Vagina (tissue), 2 donors: ENCODE data around the gene ZNF700. TPM values are rescaled to one million over a fixed set of nuclear protein-coding genes. Genes with fewer than 3 reads are reported as not detected.
"Not testable (repeated sequence)": the region's sequence is repeated elsewhere in the genome, so short reads cannot be mapped to it uniquely, and the experiment has no call there.

Experiments used
- DNase-seq, 2 donors: peaks; one replicate each; pipeline ENCODE4 v3.0.0-alpha.2; 2017; ENCODE audit errors: extremely low spot score in 2 of 2
- H3K27ac ChIP-seq: fragments of 200-600 bp; sonication (generic); one replicate; pipeline ENCODE4 v1.5.1; 2019
- H3K27me3 ChIP-seq: fragments of 200-600 bp; sonication (generic); one replicate; pipeline ENCODE4 v1.5.1; 2019
- H3K36me3 ChIP-seq, 2 donors: fragments of 200-600 bp; sonication (generic); one replicate each; pipeline ENCODE4 v1.5.1; 2017 to 2019
- H3K4me1 ChIP-seq: fragments of 200-600 bp; sonication (generic); one replicate; pipeline ENCODE4 v1.5.1; 2019
- H3K4me3 ChIP-seq, 2 donors: fragments of 200-600 bp; sonication (generic); 1 replicate in 1 of 2; 2 replicates in 1 of 2; pipeline ENCODE4 v1.5.1; 2016 to 2019
- H3K9me3 ChIP-seq: fragments of 200-600 bp; sonication (generic); one replicate; pipeline ENCODE4 v1.5.1; 2019
- CTCF ChIP-seq, 3 experiments: fragments of 450-650 bp in 2 of 3; fragments of 200-600 bp in 1 of 3; sonication (generic) in 1 of 3; IDR thresholded peaks; one replicate each; pipeline ENCODE4 v1.5.1; 2017 to 2019; ENCODE audit warnings: antibody characterized with exemption in 3 of 3, mild to moderate bottlenecking in 2 of 3, moderate library complexity in 2 of 3
- POLR2A ChIP-seq, 2 donors: fragments of 450-650 bp; IDR thresholded peaks; one replicate each; pipeline ENCODE4 v1.6.1; 2017; ENCODE audit warnings: antibody characterized with exemption in 2 of 2, mild to moderate bottlenecking in 2 of 2, moderate library complexity in 2 of 2
- POLR2AphosphoS5 ChIP-seq, 2 donors: sonication (generic); formaldehyde crosslinking; IDR thresholded peaks; one replicate each; pipeline ENCODE4 v1.9.0; 2017; ENCODE audit warnings: antibody characterized with exemption in 2 of 2, mild to moderate bottlenecking in 2 of 2, low read depth in 1 of 2; ENCODE audit not compliant: insufficient read depth in 1 of 2
- intact Hi-C: fragments of 100-400 bp; cut with DNase I; formaldehyde crosslinking; loops from one replicate; pipeline ENCODE4 v1.15.1; 2023
- total RNA-seq: library from RNA; depleted of rRNA; stranded (reverse); fragments of >200 nt; gene quantifications from one replicate; pipeline ENCODE4 v1.2.3, GENCODE V29; 2016

The ZNF700 gene
- total RNA-seq, 1 donor from 2014 or later = 14.7 TPM

GRCh38 chr19:11942008-11942842 lies 17.3 kb downstream of the ZNF700 start:
- Histone ChIP-seq H3K27me3 (no peaks in the 10 kb centered on the region), H3K4me3 (no peak overlapping the region), H3K9me3 (peaks cover 81% of the 10 kb centered on the region), H3K27ac (no peak overlapping the region), H3K36me3 (peaks cover 0 to 76% of the 10 kb centered on the region in 2 donors), H3K4me1 (no peaks in the 10 kb centered on the region)
- DNase-seq = no peak
- intact Hi-C loops = no loop called here
- TF ChIP-seq POLR2A (IDR thresholded peaks at IDR 0.05) (no peak), POLR2AphosphoS5 (IDR thresholded peaks at IDR 0.05; ENCODE audit: insufficient read depth in 1 of 2, low read depth in 1 of 2) (no peak)

- H3K9me3 ChIP-seq = peaks cover 83% of the 10 kb centered on the region
- H3K36me3 ChIP-seq = peaks cover 0 to 81% of the 10 kb centered on the region in 2 donors
Measured at GRCh38 chr19:11942843-11943108, 17.9 kb downstream of the ZNF700 start.

DNA sequence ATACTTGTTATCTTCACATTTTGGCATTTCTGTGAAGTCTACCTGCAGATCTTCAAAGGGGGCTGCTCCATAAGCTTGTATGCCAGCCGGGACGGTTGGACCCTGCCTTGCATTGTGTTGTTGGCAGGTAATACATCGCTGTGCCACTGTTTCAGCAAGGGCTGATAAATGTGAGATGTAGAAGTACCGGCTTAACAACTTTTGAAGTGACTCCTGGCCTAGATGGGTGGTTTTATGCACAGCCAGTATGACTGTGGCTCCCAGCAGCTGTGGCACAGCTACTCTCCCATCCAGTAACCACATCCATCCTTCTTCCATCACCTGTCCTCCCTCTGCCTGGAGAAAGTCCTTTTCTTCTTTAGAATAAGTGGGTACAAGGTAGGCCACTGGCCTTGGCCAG lies 19.7 kb downstream of the ZNF700 start:
- Histone ChIP-seq H3K27me3 (no peaks in the 10 kb centered on the region), H3K27ac (no peak overlapping the region), H3K36me3 (peaks cover 0 to 97% of the 10 kb centered on the region in 2 donors), H3K9me3 (peaks cover 95% of the 10 kb centered on the region), H3K4me3 (no peak overlapping the region), H3K4me1 (no peaks in the 10 kb centered on the region)
- TF ChIP-seq POLR2AphosphoS5 (IDR thresholded peaks at IDR 0.05; ENCODE audit: insufficient read depth in 1 of 2, low read depth in 1 of 2) (no peak), POLR2A (IDR thresholded peaks at IDR 0.05) (no peak), CTCF (IDR thresholded peaks at IDR 0.05) (no peak)
- intact Hi-C loops = no loop called here
- no peak for DNase-seq

More at GRCh38 chr19:11942843-11943108, 17.9 kb downstream of the ZNF700 start:
- no peak overlapping the region for H3K4me3 ChIP-seq
- DNase-seq = no peak
- TF ChIP-seq CTCF (IDR thresholded peaks at IDR 0.05) (no peak), POLR2A (IDR thresholded peaks at IDR 0.05) (no peak), POLR2AphosphoS5 (IDR thresholded peaks at IDR 0.05; ENCODE audit: insufficient read depth in 1 of 2, low read depth in 1 of 2) (no peak)
- H3K4me1 ChIP-seq = no peaks in the 10 kb centered on the region
- intact Hi-C loops = no loop called here
- H3K27me3 ChIP-seq = no peaks in the 10 kb centered on the region
- H3K27ac ChIP-seq = no peak overlapping the region

DNA sequence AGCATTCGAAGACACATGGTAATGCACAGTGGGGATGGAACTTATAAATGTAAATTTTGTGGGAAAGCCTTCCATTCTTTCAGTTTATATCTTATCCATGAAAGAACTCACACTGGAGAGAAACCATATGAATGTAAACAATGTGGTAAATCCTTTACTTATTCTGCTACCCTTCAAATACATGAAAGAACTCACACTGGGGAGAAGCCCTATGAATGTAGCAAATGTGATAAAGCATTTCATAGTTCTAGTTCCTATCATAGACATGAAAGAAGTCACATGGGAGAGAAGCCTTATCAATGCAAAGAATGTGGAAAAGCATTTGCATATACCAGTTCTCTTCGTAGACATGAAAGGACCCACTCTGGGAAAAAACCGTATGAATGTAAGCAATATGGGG lies 23.7 kb downstream of the ZNF700 start:
- DNase-seq = no peak
- Histone ChIP-seq H3K9me3 (peaks cover 94% of the 10 kb centered on the region), H3K4me3 (no peak overlapping the region), H3K4me1 (no peaks in the 10 kb centered on the region), H3K27me3 (no peaks in the 10 kb centered on the region), H3K27ac (no peak overlapping the region), H3K36me3 (peaks cover 0 to 84% of the 10 kb centered on the region in 2 donors)
- no peak for TF ChIP-seq POLR2AphosphoS5 (IDR thresholded peaks at IDR 0.05; ENCODE audit: insufficient read depth in 1 of 2, low read depth in 1 of 2)
- intact Hi-C loops = no loop called here

GRCh38 chr19:11949201-11949600 lies 24.3 kb downstream of the ZNF700 start:
- Histone ChIP-seq H3K9me3 (peaks cover 93% of the 10 kb centered on the region), H3K27me3 (no peaks in the 10 kb centered on the region), H3K4me3 (no peak overlapping the region), H3K4me1 (no peaks in the 10 kb centered on the region), H3K27ac (no peak overlapping the region), H3K36me3 (peaks cover 0 to 78% of the 10 kb centered on the region in 2 donors)
- DNase-seq = no peak
- TF ChIP-seq POLR2AphosphoS5 (IDR thresholded peaks at IDR 0.05; ENCODE audit: insufficient read depth in 1 of 2, low read depth in 1 of 2) (no peak), POLR2A (IDR thresholded peaks at IDR 0.05) (no peak), CTCF (IDR thresholded peaks at IDR 0.05) (no peak)
- intact Hi-C loops = no loop called here

- H3K27me3 ChIP-seq, H3K4me1 ChIP-seq, DNase-seq, H3K4me3 ChIP-seq, H3K27ac ChIP-seq, intact Hi-C loops: not testable (repeated sequence)
- Histone ChIP-seq H3K36me3 (peaks cover 0 to 74% of the 10 kb centered on the region in 2 donors), H3K9me3 (peaks cover 92% of the 10 kb centered on the region)
Measured at GRCh38 chr19:11949614-11950080, 24.7 kb downstream of the ZNF700 start.
